Measurements from ENCODE around the gene ATP6V0E1.

ATP6V0E1 gene

GRCh38 chr5:172983542-172984243 is at the start of gene ATP6V0E1:
TSS of gene ATP6V0E1 (plus strand) at chr5:172983771. CDS start at chr5:172983861, 90 bp downstream.
- DNase-seq, result peak; percentile 65

GRCh38 chr5:172935096-172935495 is 48.5 kb upstream of the ATP6V0E1 start:
- no peak for DNase-seq

- no peak for DNase-seq
Measured at GRCh38 chr5:172936401-172936800, 47.2 kb upstream of the ATP6V0E1 start.

- peak; percentile 20 for DNase-seq
Measured at GRCh38 chr5:172939071-172939470, 44.5 kb upstream of the ATP6V0E1 start.

- DNase-seq, result peak; percentile 64
Measured at GRCh38 chr5:172939611-172940267, 43.8 kb upstream of the ATP6V0E1 start.

GRCh38 chr5:172940268-172941066 is 43.1 kb upstream of the ATP6V0E1 start:
- DNase-seq, result no peak

GRCh38 chr5:172941067-172941516 is 42.5 kb upstream of the ATP6V0E1 start:
- no peak for DNase-seq

GRCh38 chr5:172942556-172942955 is 41.0 kb upstream of the ATP6V0E1 start:
- DNase-seq, result no peak

GRCh38 chr5:172943283-172943841 is 40.2 kb upstream of the ATP6V0E1 start:
- DNase-seq, result no peak

GRCh38 chr5:172943906-172944305 is 39.7 kb upstream of the ATP6V0E1 start:
- no peak for DNase-seq

GRCh38 chr5:172944741-172945140 is 38.8 kb upstream of the ATP6V0E1 start:
- DNase-seq, result no peak

GRCh38 chr5:172945151-172945550 is 38.4 kb upstream of the ATP6V0E1 start:
- no peak for DNase-seq

- DNase-seq, result no peak
Measured at GRCh38 chr5:172946146-172946545, 37.4 kb upstream of the ATP6V0E1 start.

- no peak for DNase-seq
Measured at GRCh38 chr5:172949426-172949825, 34.1 kb upstream of the ATP6V0E1 start.

GRCh38 chr5:172950176-172950965 is 33.2 kb upstream of the ATP6V0E1 start:
- no peak for DNase-seq

- no peak for DNase-seq
Measured at GRCh38 chr5:172951371-172952033, 32.1 kb upstream of the ATP6V0E1 start.

GRCh38 chr5:172952034-172952511 is 31.5 kb upstream of the ATP6V0E1 start:
- no peak for DNase-seq

GRCh38 chr5:172953776-172954675 is 29.5 kb upstream of the ATP6V0E1 start:
- DNase-seq, result no peak

GRCh38 chr5:172954751-172955159 is 28.8 kb upstream of the ATP6V0E1 start:
- no peak for DNase-seq

- no peak for DNase-seq
Measured at GRCh38 chr5:172956228-172956627, 27.3 kb upstream of the ATP6V0E1 start.

- no peak for DNase-seq
Measured at GRCh38 chr5:172956936-172957335, 26.6 kb upstream of the ATP6V0E1 start.
